Neural progenitor cell (in vitro differentiated cells): ENCODE data around the gene CCDC28B. TPM values are rescaled to one million over a fixed set of nuclear protein-coding genes. Genes with fewer than 3 reads are reported as not detected.
A peak's percentile ranks its signal among the peaks of the same experiment; 100 is the strongest.

Experiments
- DNase-seq: peaks from one replicate; pipeline ENCODE4 v3.0.0-alpha.2; 2016; ENCODE audit warnings: low spot score
- H2AFZ ChIP-seq: fragments of 200-600 bp; sonication (generic); replicated peaks from 2 replicates; pipeline ENCODE4 v1.6.1; 2016; ENCODE audit warnings: antibody characterized with exemption
- H3F3A ChIP-seq: fragments of 200-600 bp; sonication (generic); 2 replicates; pipeline ENCODE4 v1.6.1; 2016; ENCODE audit warnings: antibody characterized with exemption, low read depth
- H3K27ac ChIP-seq: fragments of 200-600 bp; sonication (generic); 2 replicates; pipeline ENCODE4 v1.5.1; 2016; ENCODE audit warnings: mild to moderate bottlenecking
- H3K27me3 ChIP-seq: fragments of 200-600 bp; sonication (generic); 2 replicates; pipeline ENCODE4 v1.6.1; 2016; ENCODE audit warnings: mild to moderate bottlenecking, moderate library complexity
- H3K36me3 ChIP-seq: fragments of 200-600 bp; sonication (generic); 2 replicates; pipeline ENCODE4 v1.5.1; 2016
- H3K4me1 ChIP-seq: fragments of 200-600 bp; sonication (generic); 2 replicates; pipeline ENCODE4 v1.6.1; 2016; ENCODE audit warnings: mixed run types
- H3K4me2 ChIP-seq: fragments of 200-600 bp; sonication (generic); 2 replicates; pipeline ENCODE4 v1.6.1; 2016
- H3K4me3 ChIP-seq: fragments of 200-600 bp; sonication (generic); 2 replicates; pipeline ENCODE4 v1.5.1; 2016
- H3K79me2 ChIP-seq: fragments of 200-600 bp; sonication (generic); 2 replicates; pipeline ENCODE4 v1.6.1; 2016; ENCODE audit warnings: low read depth
- H3K9ac ChIP-seq: fragments of 200-600 bp; sonication (generic); 2 replicates; pipeline ENCODE4 v1.6.1; 2016
- H3K9me3 ChIP-seq: fragments of 200-600 bp; sonication (generic); 2 replicates; pipeline ENCODE4 v1.5.1; 2016; ENCODE audit warnings: low read depth
- H4K20me1 ChIP-seq: fragments of 200-600 bp; sonication (generic); 2 replicates; pipeline ENCODE4 v1.6.1; 2016; ENCODE audit warnings: low read depth
- H3K27ac Mint-ChIP-seq: 3 replicates; pipeline ENCODE4 v1.8.0; 2021; ENCODE audit warnings: mixed read lengths
- H3K27me3 Mint-ChIP-seq: 2 replicates; pipeline ENCODE4 v1.8.0; 2022; ENCODE audit warnings: low read depth, mild to moderate bottlenecking, inconsistent platforms, moderate library complexity, mixed read lengths; ENCODE audit not compliant: insufficient read depth
- H3K36me3 Mint-ChIP-seq: 3 replicates; pipeline ENCODE4 v1.8.0; 2021; ENCODE audit warnings: mixed read lengths
- H3K4me1 Mint-ChIP-seq: 3 replicates; pipeline ENCODE4 v1.8.0; 2021; ENCODE audit warnings: mixed read lengths
- H3K4me3 Mint-ChIP-seq: 3 replicates; pipeline ENCODE4 v1.8.0; 2021; ENCODE audit warnings: mild to moderate bottlenecking, moderate library complexity, mixed read lengths
- H3K9me3 Mint-ChIP-seq: 3 replicates; pipeline ENCODE4 v1.8.0; 2020; ENCODE audit warnings: mixed read lengths
- EZH2 ChIP-seq: fragments of 200-600 bp; sonication (generic); IDR thresholded peaks from 2 replicates; pipeline ENCODE4 v1.6.1; 2017; ENCODE audit warnings: antibody characterized with exemption, mild to moderate bottlenecking, moderate library complexity
- EZH2phosphoT487 ChIP-seq: fragments of 200-600 bp; sonication (generic); IDR thresholded peaks from 2 replicates; pipeline ENCODE4 v1.6.1; 2017; ENCODE audit warnings: antibody characterized with exemption
- total RNA-seq: library from RNA; depleted of rRNA; stranded (reverse); fragments of >200 nt; gene quantifications from 2 replicates; pipeline ENCODE4 v1.2.3, GENCODE V29; 2015; ENCODE audit warnings: low replicate concordance
- TF ChIP-seq, protein P1 (sequence below): fragments of 200-600 bp; sonication (generic); IDR thresholded peaks from 2 replicates; pipeline ENCODE4 v1.5.1; 2017; ENCODE audit warnings: antibody characterized with exemption, mild to moderate bottlenecking

Gene CCDC28B
- total RNA-seq, 1 donor from 2014 or later, result 6.5 TPM

DNA sequence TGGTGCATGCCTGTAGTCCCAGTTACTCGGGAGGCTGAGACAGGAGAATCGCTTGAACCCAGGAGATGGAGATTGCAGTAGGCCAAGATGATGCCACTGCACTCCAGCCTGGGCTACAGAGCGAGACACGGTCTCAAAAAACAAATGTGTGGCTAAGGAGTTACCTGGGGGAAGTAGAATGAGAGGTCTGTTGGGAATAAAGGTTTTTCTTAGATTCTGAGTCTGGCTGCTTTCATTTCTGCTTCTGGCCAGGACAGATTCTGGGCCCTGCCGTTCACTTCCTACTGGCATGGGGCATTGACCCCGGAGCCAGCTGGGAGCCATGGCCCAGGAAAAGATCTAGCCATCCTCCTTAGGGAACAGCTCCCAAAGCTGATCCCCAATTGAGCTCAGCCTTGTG, 8.1 kb downstream of the CCDC28B start:
- Histone ChIP-seq H3K4me2 (no peak overlapping the region), H2AFZ (no peak overlapping the region), H3K9ac (no peak overlapping the region), H3K4me3 (no peak overlapping the region), H3K9me3 (no peaks in the 10 kb centered on the region), H3K27me3 (peaks cover 11% of the 10 kb centered on the region), H3K79me2 (no peaks in the 10 kb centered on the region), H4K20me1 (no peaks in the 10 kb centered on the region), H3K4me1 (peaks cover 5% of the 10 kb centered on the region), H3K36me3 (no peaks in the 10 kb centered on the region), H3F3A (peaks cover 8% of the 10 kb centered on the region), H3K27ac (no peak overlapping the region)
- Mint-ChIP-seq H3K27me3 (peaks cover 4% of the 10 kb centered on the region), H3K4me3 (no peak overlapping the region), H3K36me3 (peaks cover 9% of the 10 kb centered on the region), H3K27ac (no peak overlapping the region), H3K9me3 (no peaks in the 10 kb centered on the region), H3K4me1 (peaks cover 15% of the 10 kb centered on the region)
- TF ChIP-seq EZH2phosphoT487, result no peak
- TF ChIP-seq EZH2, result no peak
- TF ChIP-seq, protein P1, sequence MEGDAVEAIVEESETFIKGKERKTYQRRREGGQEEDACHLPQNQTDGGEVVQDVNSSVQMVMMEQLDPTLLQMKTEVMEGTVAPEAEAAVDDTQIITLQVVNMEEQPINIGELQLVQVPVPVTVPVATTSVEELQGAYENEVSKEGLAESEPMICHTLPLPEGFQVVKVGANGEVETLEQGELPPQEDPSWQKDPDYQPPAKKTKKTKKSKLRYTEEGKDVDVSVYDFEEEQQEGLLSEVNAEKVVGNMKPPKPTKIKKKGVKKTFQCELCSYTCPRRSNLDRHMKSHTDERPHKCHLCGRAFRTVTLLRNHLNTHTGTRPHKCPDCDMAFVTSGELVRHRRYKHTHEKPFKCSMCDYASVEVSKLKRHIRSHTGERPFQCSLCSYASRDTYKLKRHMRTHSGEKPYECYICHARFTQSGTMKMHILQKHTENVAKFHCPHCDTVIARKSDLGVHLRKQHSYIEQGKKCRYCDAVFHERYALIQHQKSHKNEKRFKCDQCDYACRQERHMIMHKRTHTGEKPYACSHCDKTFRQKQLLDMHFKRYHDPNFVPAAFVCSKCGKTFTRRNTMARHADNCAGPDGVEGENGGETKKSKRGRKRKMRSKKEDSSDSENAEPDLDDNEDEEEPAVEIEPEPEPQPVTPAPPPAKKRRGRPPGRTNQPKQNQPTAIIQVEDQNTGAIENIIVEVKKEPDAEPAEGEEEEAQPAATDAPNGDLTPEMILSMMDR, result no peak
- no peak for DNase-seq

DNA sequence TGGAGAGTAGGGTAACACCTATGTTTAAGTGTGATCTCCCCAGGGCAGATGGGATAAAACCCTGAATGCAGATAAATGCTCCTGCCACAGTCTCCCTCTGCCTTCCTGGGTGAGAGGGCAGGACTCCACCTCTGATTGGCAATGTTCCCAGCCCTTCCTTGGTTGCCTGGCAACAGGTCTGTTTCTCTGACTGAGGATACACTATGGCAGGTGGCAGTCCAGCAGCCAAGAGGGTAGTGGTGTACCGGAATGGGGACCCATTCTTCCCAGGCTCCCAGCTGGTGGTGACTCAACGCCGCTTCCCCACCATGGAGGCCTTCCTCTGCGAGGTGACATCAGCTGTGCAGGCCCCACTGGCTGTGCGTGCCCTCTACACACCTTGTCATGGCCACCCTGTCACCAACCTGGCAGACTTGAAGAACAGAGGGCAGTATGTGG, 8.5 kb downstream of the CCDC28B start, which contains the start of gene DCDC2B:
DCDC2B (plus strand) TSS at position 199 of the 438 bp plus-strand sequence; CDS start at position 204, 5 bp downstream.
- Histone ChIP-seq H3K9me3 (no peaks in the 10 kb centered on the region), H3K36me3 (no peaks in the 10 kb centered on the region), H3K4me2 (no peak within 1 kb of the TSS), H3K4me1 (peaks cover 5% of the 10 kb centered on the region), H3K27me3 (peaks cover 11% of the 10 kb centered on the region), H3K4me3 (no peak within 1 kb of the TSS), H3F3A (peaks cover 8% of the 10 kb centered on the region), H2AFZ (no peak within 1 kb of the TSS), H4K20me1 (no peaks in the 10 kb centered on the region), H3K9ac (no peak within 1 kb of the TSS), H3K27ac (no peak within 1 kb of the TSS), H3K79me2 (no peaks in the 10 kb centered on the region)
- peak within 1 kb of the TSS; percentile 35 for H3K4me3 Mint-ChIP-seq
- peaks cover 15% of the 10 kb centered on the region for H3K4me1 Mint-ChIP-seq
- H3K36me3 Mint-ChIP-seq, result peaks cover 9% of the 10 kb centered on the region
- TF ChIP-seq EZH2phosphoT487, result no peak
- TF ChIP-seq EZH2, result no peak
- TF ChIP-seq, protein P1, result no peak
- H3K27me3 Mint-ChIP-seq, result peaks cover 3% of the 10 kb centered on the region
- H3K27ac Mint-ChIP-seq, result peak within 1 kb of the TSS; percentile 53
- H3K9me3 Mint-ChIP-seq, result no peaks in the 10 kb centered on the region
- DNase-seq, result no peak

DNA sequence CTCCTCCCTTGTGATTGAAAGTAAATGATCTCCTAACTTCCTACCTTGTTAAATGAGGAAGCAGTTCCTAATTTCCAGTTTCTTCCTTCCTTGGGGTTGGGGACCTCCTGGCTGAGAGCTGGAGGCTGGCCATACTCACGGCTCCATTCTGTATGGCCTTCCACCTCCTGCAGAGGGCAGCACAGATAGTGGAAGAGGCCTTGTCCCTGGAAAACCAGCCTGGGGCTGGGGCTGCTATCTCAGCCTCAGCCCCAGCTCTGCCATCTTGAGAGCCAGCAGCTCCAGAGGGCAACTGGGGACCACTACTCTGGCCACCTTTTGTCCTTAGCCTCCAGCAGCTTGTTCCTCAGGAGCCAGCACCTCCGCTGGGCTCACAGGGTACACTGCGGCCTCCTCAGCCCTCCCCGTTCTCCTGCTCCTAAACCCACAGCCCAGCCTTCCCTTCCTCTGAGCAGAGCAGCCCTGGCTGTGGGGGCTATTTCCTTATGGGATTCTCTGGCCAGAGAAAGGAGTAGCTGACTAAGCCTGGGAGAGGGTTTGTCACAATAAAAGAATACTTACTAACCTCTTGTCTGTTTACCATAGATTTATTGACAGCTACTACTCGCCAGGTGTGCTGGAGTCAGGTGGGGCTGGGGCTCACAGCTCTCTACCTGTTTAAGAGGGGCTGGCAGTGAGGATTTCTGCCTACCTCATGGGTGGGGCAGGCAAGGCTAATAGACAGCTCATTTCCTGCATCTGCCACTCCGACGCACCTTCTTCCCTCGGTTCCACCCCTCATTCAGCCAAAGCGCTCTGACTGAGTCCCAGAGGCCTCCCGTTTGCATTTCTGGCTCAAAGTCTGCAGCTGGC, 15.5 kb downstream of the CCDC28B start:
- DNase-seq, result peak; percentile 83
- Histone ChIP-seq H3K4me1 (peaks cover 2% of the 10 kb centered on the region), H3K4me3 (no peak overlapping the region), H3K9me3 (no peaks in the 10 kb centered on the region), H3K27me3 (no peaks in the 10 kb centered on the region), H3K36me3 (no peaks in the 10 kb centered on the region), H4K20me1 (no peaks in the 10 kb centered on the region), H3F3A (no peaks in the 10 kb centered on the region), H3K4me2 (no peak overlapping the region), H2AFZ (no peak overlapping the region), H3K27ac (no peak overlapping the region), H3K9ac (no peak overlapping the region), H3K79me2 (peaks cover 7% of the 10 kb centered on the region)
- peaks cover 8% of the 10 kb centered on the region for H3K4me1 Mint-ChIP-seq
- TF ChIP-seq EZH2 (no peak), EZH2phosphoT487 (no peak)
- TF ChIP-seq, protein P1, result peak; percentile 77
- H3K9me3 Mint-ChIP-seq, result no peaks in the 10 kb centered on the region
- peaks cover 6% of the 10 kb centered on the region for H3K36me3 Mint-ChIP-seq
- H3K27ac Mint-ChIP-seq, result peak overlapping the region; percentile 29
- no peak overlapping the region for H3K4me3 Mint-ChIP-seq
- H3K27me3 Mint-ChIP-seq, result peaks cover 6% of the 10 kb centered on the region
